SU-DHL-6 (cell line): ENCODE results near the gene TTC23L.

Experiments used
- H2AFZ ChIP-seq: fragments of 200-600 bp; sonication (generic); 2 replicates; pipeline ENCODE4 v1.6.1; 2014; ENCODE audit warnings: low read depth, mild to moderate bottlenecking, moderate library complexity, mixed read lengths, antibody characterized with exemption, low read length; ENCODE audit not compliant: severe bottlenecking
- H3F3A ChIP-seq: fragments of 200-600 bp; shearing (Covaris generic); 2 replicates; pipeline ENCODE4 v1.6.0; 2016; ENCODE audit warnings: antibody characterized with exemption, mild to moderate bottlenecking; ENCODE audit not compliant: insufficient read depth
- H3K27ac ChIP-seq: fragments of 200-600 bp; sonication (generic); 2 replicates; pipeline ENCODE4 v1.5.1; 2016; ENCODE audit warnings: low read depth, mild to moderate bottlenecking, low read length, moderate library complexity, mixed read lengths
- H3K27me3 ChIP-seq: fragments of 200-600 bp; sonication (generic), shearing (Covaris generic); 2 replicates; pipeline ENCODE4 v1.6.0; 2014; ENCODE audit warnings: mild to moderate bottlenecking, low read length
- H3K36me3 ChIP-seq: fragments of 200-600 bp; sonication (generic); 2 replicates; pipeline ENCODE4 v1.6.1; 2014; ENCODE audit warnings: mild to moderate bottlenecking, low read length, mixed read lengths
- H3K4me2 ChIP-seq: fragments of 300-600, 200-600 bp; shearing (Covaris generic), sonication (generic); 2 replicates; pipeline ENCODE4 v1.6.0; 2014; ENCODE audit warnings: low read length, low read depth, mild to moderate bottlenecking; ENCODE audit not compliant: poor library complexity, severe bottlenecking
- H3K4me3 ChIP-seq: fragments of 200-600 bp; sonication (generic); 2 replicates; pipeline ENCODE4 v1.5.1; 2014; ENCODE audit warnings: antibody characterized with exemption, low read length, mild to moderate bottlenecking, mixed read lengths; ENCODE audit not compliant: insufficient read depth, poor library complexity, severe bottlenecking
- H3K79me2 ChIP-seq: fragments of 200-600 bp; sonication (generic); 2 replicates; pipeline ENCODE4 v1.6.1; 2014; ENCODE audit warnings: mild to moderate bottlenecking, low read length, moderate library complexity; ENCODE audit not compliant: insufficient read depth
- H3K9ac ChIP-seq: fragments of 200-600 bp; sonication (generic); 2 replicates; pipeline ENCODE4 v1.7.0; 2014; ENCODE audit warnings: mild to moderate bottlenecking, low read length
- H3K9me2 ChIP-seq: fragments of 200-600 bp; sonication (generic); replicated peaks from 2 replicates; pipeline ENCODE4 v1.6.1; 2014; ENCODE audit warnings: low read length; ENCODE audit not compliant: insufficient read depth
- H3K9me3 ChIP-seq: fragments of 200-600 bp; sonication (generic); 2 replicates; pipeline ENCODE4 v1.6.1; 2014; ENCODE audit warnings: low read length, mixed read lengths; ENCODE audit not compliant: insufficient read depth
- H4K20me1 ChIP-seq: fragments of 200-600 bp; sonication (generic); 2 replicates; pipeline ENCODE4 v1.6.1; 2014; ENCODE audit warnings: low read depth, mild to moderate bottlenecking, antibody characterized with exemption, low read length, moderate library complexity, mixed read lengths
- EZH2phosphoT487 ChIP-seq: fragments of 200-600 bp; sonication (generic), shearing (Covaris generic); conservative IDR thresholded peaks from 2 replicates; pipeline ENCODE4 v1.6.1; 2018; ENCODE audit warnings: mild to moderate bottlenecking, antibody characterized with exemption, low read length, moderate library complexity, mixed read lengths
- TF ChIP-seq, protein P1 (sequence below): fragments of 200-600 bp; sonication (generic); IDR thresholded peaks from one replicate; pipeline ENCODE4 v1.5.1; 2017; ENCODE audit warnings: antibody characterized with exemption, mild to moderate bottlenecking, low read length, moderate library complexity; ENCODE audit not compliant: insufficient read depth, poor library complexity, severe bottlenecking

TTC23L gene, protein sequence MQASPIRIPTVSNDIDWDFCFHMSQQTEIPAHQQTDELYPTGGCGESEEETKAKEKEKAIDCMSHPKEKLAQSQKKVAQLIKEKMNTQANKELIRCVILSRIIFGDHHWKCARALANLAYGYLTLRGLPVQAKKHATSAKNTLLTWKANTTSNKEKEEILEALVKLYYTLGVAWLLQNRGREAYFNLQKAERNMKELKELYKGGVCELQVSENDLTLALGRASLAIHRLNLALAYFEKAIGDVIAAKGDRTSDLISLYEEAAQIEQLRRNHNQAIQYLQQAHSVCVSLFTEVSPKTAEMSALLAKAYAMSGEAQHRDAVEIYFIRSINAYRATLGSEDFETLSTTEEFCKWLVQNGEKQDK

DNA sequence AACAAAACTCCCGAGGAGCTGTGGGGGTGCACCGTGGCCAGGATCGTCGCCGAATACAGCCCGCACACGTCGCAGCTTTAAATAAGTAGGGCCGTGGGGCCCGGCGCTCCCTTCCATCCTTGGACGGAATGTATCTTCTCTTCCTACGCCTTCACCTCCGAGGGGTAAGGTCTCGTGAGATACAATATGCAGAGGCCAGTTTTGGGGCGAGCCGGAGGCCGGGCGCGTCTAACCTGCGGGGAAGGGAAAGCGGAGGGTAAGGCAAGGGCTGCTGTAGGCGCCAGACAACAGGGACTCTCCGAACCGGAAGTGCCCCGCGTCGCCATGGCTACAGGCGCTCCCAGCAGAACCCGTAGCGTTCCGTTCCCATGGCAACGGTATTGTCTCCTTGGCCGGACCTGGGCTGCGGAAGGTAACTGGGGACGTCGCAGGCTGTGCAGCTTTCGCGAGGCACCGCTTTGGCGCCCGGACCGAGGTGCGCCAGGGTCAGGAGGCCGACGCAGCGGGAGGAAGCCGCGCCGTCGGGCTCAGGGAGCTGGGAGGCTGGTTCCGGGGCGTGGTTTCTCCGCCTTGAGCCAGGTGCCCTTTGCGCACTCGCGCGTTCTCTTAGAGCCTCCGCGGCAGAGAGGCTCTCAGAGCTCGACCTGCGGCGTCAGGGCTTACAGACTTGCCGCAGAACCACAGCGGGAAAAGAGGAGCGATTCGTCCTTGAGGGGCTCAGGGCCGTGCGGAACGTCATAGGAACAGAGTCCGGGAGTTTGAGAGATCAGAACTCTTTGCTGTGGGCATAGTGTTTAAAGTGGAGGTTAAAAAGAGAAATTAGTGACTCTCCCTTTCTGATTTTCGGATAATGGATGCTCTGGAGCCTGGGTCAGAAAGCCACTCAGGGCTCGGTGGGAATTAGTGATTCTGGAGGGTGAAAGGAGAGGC is at the start of gene TTC23L:
TSS of gene TTC23L (plus strand) at position 380 of the 930 bp plus-strand sequence. CDS start 1,508 bp downstream, outside the sequence.
- Histone ChIP-seq H3K4me3 (peak within 1 kb of the TSS; percentile 27), H2AFZ (peak within 1 kb of the TSS; percentile 54), H3K9ac (no peak within 1 kb of the TSS)

DNA sequence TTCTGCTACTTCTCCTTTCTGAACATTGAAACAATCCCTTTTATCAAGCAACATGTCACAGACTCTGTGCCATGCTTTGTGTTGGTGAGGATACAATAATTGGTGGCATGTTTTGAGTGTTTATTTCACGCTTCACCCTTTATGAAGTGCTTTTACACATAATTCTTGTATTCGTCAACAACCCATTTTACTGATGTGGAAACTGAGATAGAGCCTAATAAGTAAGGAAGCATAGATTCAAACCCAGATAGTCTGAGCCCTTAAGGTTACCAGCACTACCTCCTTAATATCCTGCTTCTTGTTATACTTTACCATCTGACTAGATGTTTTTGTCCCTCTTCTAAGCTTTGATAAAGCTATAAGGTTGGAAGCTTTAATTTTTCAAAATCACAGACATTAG is 49.3 kb upstream of the TTC23L start:
- Histone ChIP-seq H3K36me3 (no peaks in the 10 kb centered on the region), H3K4me3 (no peak overlapping the region), H3K27me3 (no peaks in the 10 kb centered on the region), H3F3A (no peaks in the 10 kb centered on the region), H3K4me2 (no peak overlapping the region), H4K20me1 (no peaks in the 10 kb centered on the region), H3K9me3 (no peaks in the 10 kb centered on the region), H3K27ac (no peak overlapping the region), H3K9ac (no peak overlapping the region), H3K79me2 (no peaks in the 10 kb centered on the region), H2AFZ (no peak overlapping the region), H3K9me2 (no peaks in the 10 kb centered on the region)
- no peak for TF ChIP-seq EZH2phosphoT487

More for the DNA sequence above, at the start of gene TTC23L:
- no peak within 1 kb of the TSS for H3K27ac ChIP-seq
- no peaks in the 10 kb centered on the region for H3K9me3 ChIP-seq
- H3K36me3 ChIP-seq = no peaks in the 10 kb centered on the region
- no peaks in the 10 kb centered on the region for H3F3A ChIP-seq
- no peaks in the 10 kb centered on the region for H4K20me1 ChIP-seq
- H3K9me2 ChIP-seq = no peaks in the 10 kb centered on the region
- H3K79me2 ChIP-seq = no peaks in the 10 kb centered on the region
- H3K27me3 ChIP-seq = no peaks in the 10 kb centered on the region; the same call in 1 of the 2 replicates
- peak within 1 kb of the TSS; percentile 28 for H3K4me2 ChIP-seq
- TF ChIP-seq EZH2phosphoT487 = no peak
- TF ChIP-seq, protein P1, sequence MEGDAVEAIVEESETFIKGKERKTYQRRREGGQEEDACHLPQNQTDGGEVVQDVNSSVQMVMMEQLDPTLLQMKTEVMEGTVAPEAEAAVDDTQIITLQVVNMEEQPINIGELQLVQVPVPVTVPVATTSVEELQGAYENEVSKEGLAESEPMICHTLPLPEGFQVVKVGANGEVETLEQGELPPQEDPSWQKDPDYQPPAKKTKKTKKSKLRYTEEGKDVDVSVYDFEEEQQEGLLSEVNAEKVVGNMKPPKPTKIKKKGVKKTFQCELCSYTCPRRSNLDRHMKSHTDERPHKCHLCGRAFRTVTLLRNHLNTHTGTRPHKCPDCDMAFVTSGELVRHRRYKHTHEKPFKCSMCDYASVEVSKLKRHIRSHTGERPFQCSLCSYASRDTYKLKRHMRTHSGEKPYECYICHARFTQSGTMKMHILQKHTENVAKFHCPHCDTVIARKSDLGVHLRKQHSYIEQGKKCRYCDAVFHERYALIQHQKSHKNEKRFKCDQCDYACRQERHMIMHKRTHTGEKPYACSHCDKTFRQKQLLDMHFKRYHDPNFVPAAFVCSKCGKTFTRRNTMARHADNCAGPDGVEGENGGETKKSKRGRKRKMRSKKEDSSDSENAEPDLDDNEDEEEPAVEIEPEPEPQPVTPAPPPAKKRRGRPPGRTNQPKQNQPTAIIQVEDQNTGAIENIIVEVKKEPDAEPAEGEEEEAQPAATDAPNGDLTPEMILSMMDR = no peak

DNA sequence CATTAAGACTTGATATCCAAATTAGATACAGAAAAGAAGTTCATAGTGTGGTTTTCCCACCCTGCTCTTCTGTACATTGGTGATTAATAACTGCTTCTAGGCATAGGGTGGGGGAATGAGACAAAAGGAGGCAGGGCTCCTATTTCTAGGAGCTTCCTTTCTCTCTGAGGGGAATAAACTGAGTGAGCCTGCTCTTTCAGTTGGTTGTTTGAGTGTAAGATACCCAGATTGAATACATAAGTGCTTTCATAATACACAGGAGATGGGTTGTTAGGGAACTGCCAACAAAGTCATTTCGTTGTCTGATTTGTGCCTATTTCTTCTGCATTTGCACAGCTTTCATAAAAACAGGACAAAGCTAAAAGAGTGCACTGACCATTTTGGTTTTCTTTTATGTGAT is 48.9 kb upstream of the TTC23L start:
- Histone ChIP-seq H3K9ac (no peak overlapping the region), H3K4me3 (no peak overlapping the region), H3K9me2 (no peaks in the 10 kb centered on the region), H3F3A (no peaks in the 10 kb centered on the region), H3K9me3 (no peaks in the 10 kb centered on the region), H3K27me3 (no peaks in the 10 kb centered on the region), H2AFZ (no peak overlapping the region), H3K4me2 (no peak overlapping the region), H4K20me1 (no peaks in the 10 kb centered on the region), H3K36me3 (no peaks in the 10 kb centered on the region), H3K27ac (no peak overlapping the region), H3K79me2 (no peaks in the 10 kb centered on the region)
- TF ChIP-seq, protein P1 = no peak
- no peak for TF ChIP-seq EZH2phosphoT487
